GM23248 (cell line): ENCODE measurements around the gene LRFN3.

Experiments used
- EZH2 ChIP-seq: fragments of 200-600 bp; sonication (generic); IDR thresholded peaks from 2 replicates; pipeline ENCODE4 v1.6.1; 2018; ENCODE audit warnings: antibody characterized with exemption, mild to moderate bottlenecking; ENCODE audit not compliant: insufficient read depth, poor library complexity, severe bottlenecking
- EZH2phosphoT487 ChIP-seq: fragments of 200-600 bp; sonication (generic); IDR thresholded peaks from 2 replicates; pipeline ENCODE4 v1.6.1; 2018; ENCODE audit warnings: antibody characterized with exemption, moderate library complexity, mild to moderate bottlenecking, low read depth; ENCODE audit not compliant: insufficient read depth

- TF ChIP-seq EZH2 (no peak), EZH2phosphoT487 (no peak)
Observed at GRCh38 chr19:35959040-35959967, 23.1 kb downstream of the LRFN3 start.
